OCI-LY7 (cell line): Measurements from ENCODE around the gene FAM168B.

Experiments
- EZH2phosphoT487 ChIP-seq: fragments of 200-600 bp; sonication (generic); IDR thresholded peaks from 2 replicates; pipeline ENCODE4 v1.6.1; 2018; ENCODE audit warnings: low read depth, borderline replicate concordance, mild to moderate bottlenecking, mixed run types, antibody characterized with exemption, low read length, moderate library complexity, mixed read lengths
- TF ChIP-seq, protein P1 (sequence below): fragments of 200-600 bp; sonication (generic); conservative IDR thresholded peaks from 2 replicates; pipeline ENCODE4 v1.5.1; 2014; ENCODE audit warnings: mild to moderate bottlenecking, antibody characterized with exemption, low read length, moderate library complexity, mixed read lengths

DNA sequence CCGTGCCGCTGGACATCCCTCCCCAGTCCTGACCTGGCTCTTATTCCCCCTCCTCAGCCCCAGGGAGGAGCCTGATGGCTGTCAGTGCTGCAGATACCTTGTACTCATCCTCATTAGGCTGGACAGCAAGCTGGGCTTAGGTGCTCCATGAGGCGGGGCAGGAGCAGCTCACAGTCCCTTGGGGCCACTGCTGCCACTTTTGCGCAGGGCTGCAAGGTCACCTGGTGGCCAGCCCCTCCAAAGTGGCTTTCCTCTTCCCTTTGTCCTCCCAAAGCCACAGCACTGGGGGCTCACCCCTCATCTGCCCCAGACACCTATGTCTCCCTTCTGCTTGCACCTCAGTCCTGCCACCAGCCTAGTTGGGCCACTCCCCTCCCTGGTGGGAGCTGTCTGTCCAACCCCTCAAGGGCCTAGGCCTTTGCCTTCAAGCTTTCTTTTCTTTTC lies 60.8 kb downstream of the FAM168B start:
- TF ChIP-seq, protein P1, sequence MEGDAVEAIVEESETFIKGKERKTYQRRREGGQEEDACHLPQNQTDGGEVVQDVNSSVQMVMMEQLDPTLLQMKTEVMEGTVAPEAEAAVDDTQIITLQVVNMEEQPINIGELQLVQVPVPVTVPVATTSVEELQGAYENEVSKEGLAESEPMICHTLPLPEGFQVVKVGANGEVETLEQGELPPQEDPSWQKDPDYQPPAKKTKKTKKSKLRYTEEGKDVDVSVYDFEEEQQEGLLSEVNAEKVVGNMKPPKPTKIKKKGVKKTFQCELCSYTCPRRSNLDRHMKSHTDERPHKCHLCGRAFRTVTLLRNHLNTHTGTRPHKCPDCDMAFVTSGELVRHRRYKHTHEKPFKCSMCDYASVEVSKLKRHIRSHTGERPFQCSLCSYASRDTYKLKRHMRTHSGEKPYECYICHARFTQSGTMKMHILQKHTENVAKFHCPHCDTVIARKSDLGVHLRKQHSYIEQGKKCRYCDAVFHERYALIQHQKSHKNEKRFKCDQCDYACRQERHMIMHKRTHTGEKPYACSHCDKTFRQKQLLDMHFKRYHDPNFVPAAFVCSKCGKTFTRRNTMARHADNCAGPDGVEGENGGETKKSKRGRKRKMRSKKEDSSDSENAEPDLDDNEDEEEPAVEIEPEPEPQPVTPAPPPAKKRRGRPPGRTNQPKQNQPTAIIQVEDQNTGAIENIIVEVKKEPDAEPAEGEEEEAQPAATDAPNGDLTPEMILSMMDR: no peak
- TF ChIP-seq EZH2phosphoT487: no peak
